GM18868 (cell line): ENCODE data around the gene LIF.

Source experiments
- ATAC-seq: cut with Tn5 transposase; IDR thresholded peaks from one replicate; pipeline ENCODE4 v1.9.1; 2021; ENCODE audit warnings: mild to moderate bottlenecking, moderate library complexity; ENCODE audit not compliant: unreplicated experiment

Gene LIF

DNA sequence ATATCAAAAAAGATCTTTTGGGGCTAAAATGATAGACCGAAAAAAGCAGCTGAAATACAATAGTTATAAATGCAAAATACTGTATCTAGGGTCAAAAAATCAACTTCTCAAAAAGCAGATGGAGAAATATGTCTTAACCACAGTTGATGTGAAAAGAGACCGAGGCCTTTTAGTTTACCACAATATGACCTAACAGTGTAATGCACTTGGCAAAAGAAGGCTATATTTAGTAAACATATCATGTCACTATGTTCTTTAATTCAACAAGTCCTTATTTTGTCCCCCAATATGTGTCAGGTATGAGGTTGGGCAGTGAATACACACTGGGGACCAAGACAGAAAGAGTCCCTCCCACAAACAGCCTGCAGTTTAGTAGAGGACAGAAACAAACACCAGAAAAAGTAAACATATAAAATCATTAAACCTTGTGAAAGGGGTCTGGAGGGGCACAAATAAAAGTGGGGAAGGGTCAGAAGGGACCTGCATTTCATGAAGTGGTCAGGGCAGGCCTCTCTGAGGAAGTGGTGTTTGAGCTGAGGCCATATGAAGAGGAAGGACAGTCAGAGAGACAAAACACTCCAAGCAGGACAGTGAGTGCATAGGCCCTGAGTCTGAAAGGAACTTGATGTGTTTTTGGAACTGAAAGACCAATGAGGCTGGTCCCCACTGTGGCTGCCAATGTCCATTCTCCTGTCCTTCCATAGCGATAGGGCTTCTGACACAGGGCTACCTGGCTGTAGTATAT lies 53.4 kb downstream of the LIF start:
- no peak for ATAC-seq

DNA sequence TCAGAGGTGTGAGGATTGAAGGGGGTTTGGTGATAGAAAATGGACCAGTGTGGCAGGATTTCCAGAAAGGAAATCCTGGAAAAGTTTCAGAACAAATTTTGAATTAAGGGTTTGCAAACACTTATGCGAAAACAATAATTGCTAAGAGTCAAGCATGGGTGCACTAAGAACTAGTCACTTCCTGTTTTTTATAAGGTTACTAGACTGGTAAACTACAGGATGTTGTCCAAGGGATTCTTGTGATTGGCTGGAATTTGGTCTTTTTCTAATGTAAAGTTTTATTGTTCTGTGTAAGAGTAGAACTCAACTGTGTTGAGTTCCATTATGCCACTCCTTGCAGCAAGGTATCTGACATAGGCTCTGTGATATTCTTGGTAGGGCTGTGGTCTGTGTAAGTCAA lies 54.1 kb downstream of the LIF start:
- no peak for ATAC-seq

- no peak for ATAC-seq
Measured at GRCh38 chr22:30191040-30191701, 55.4 kb downstream of the LIF start.

GRCh38 chr22:30190574-30190973 lies 56.0 kb downstream of the LIF start:
- no peak for ATAC-seq
